Smooth muscle cell (in vitro differentiated cells): ENCODE measurements around the gene UMAD1. TPM values are rescaled to one million over a fixed set of nuclear protein-coding genes. Genes with fewer than 3 reads are reported as not detected.

Experiments used
- DNase-seq: peaks from one replicate; lab custom pipeline; 2025; ENCODE audit not compliant: unreplicated experiment; lab: John Stamatoyannopoulos, UW
- H2AFZ ChIP-seq: fragments of 200-600 bp; sonication (generic); 2 replicates; pipeline ENCODE4 v1.6.0; 2016; ENCODE audit warnings: antibody characterized with exemption, low read depth, mild to moderate bottlenecking
- H3F3A ChIP-seq: fragments of 200-600 bp; sonication (generic); 2 replicates; pipeline ENCODE4 v1.6.0; 2017; ENCODE audit warnings: antibody characterized with exemption, low read depth
- H3K27ac ChIP-seq: fragments of 200-600 bp; sonication (generic); 2 replicates; pipeline ENCODE4 v1.5.1; 2016; ENCODE audit warnings: low read depth, mild to moderate bottlenecking
- H3K27me3 ChIP-seq: fragments of 200-600 bp; sonication (generic); 2 replicates; pipeline ENCODE4 v1.6.1; 2016; ENCODE audit warnings: low read depth, mild to moderate bottlenecking
- H3K36me3 ChIP-seq: fragments of 200-600 bp; sonication (generic); 2 replicates; pipeline ENCODE4 v1.5.1; 2016; ENCODE audit warnings: low read depth
- H3K4me1 ChIP-seq: fragments of 200-600 bp; sonication (generic); 2 replicates; pipeline ENCODE4 v1.5.1; 2016; ENCODE audit warnings: low read depth
- H3K4me2 ChIP-seq: fragments of 200-600 bp; sonication (generic); 2 replicates; pipeline ENCODE4 v1.6.0; 2016; ENCODE audit warnings: mild to moderate bottlenecking
- H3K4me3 ChIP-seq: fragments of 200-600 bp; sonication (generic); 2 replicates; pipeline ENCODE4 v1.5.1; 2016; ENCODE audit warnings: mild to moderate bottlenecking
- H3K79me2 ChIP-seq: fragments of 200-600 bp; sonication (generic); 2 replicates; pipeline ENCODE4 v1.6.0; 2016; ENCODE audit warnings: low read depth, mild to moderate bottlenecking
- H3K9ac ChIP-seq: fragments of 200-600 bp; sonication (generic); 2 replicates; pipeline ENCODE4 v1.6.0; 2016; ENCODE audit warnings: low read depth
- H3K9me3 ChIP-seq: fragments of 200-600 bp; sonication (generic); replicated peaks from 2 replicates; pipeline ENCODE4 v1.5.1; 2016; ENCODE audit warnings: low read depth
- H4K20me1 ChIP-seq: fragments of 200-600 bp; sonication (generic); 2 replicates; pipeline ENCODE4 v1.6.0; 2016; ENCODE audit warnings: low read depth
- CTCF ChIP-seq: fragments of 200-600 bp; sonication (generic); IDR thresholded peaks from 2 replicates; pipeline ENCODE4 v1.5.1; 2017; ENCODE audit warnings: borderline replicate concordance, mild to moderate bottlenecking, antibody characterized with exemption; ENCODE audit not compliant: insufficient read depth, poor library complexity, severe bottlenecking
- WGBS: methylation state at CpG from one replicate; pipeline ENCODE4 v1.1.7; 2016; ENCODE audit warnings: low lambda C conversion rate; 5-methylcytosine and 5-hydroxymethylcytosine counted together
- polyA plus RNA-seq: library from polyadenylated mRNA; unstranded; fragments of >200 nt; fragmentation: Nextera tagmentation; extraction: Ambion mirVana; gene quantifications from 2 replicates; pipeline ENCODE4 v1.2.1, GENCODE V29; 2016
- total RNA-seq: library from RNA; depleted of rRNA; stranded (reverse); fragments of >200 nt; gene quantifications from 2 replicates; pipeline ENCODE4 v1.2.3, GENCODE V29; 2014

The UMAD1 gene
- total RNA-seq (23.0 and 24.3 TPM in 2 replicates), polyA plus RNA-seq (13.7 and 17.2 TPM in 2 replicates)

DNA sequence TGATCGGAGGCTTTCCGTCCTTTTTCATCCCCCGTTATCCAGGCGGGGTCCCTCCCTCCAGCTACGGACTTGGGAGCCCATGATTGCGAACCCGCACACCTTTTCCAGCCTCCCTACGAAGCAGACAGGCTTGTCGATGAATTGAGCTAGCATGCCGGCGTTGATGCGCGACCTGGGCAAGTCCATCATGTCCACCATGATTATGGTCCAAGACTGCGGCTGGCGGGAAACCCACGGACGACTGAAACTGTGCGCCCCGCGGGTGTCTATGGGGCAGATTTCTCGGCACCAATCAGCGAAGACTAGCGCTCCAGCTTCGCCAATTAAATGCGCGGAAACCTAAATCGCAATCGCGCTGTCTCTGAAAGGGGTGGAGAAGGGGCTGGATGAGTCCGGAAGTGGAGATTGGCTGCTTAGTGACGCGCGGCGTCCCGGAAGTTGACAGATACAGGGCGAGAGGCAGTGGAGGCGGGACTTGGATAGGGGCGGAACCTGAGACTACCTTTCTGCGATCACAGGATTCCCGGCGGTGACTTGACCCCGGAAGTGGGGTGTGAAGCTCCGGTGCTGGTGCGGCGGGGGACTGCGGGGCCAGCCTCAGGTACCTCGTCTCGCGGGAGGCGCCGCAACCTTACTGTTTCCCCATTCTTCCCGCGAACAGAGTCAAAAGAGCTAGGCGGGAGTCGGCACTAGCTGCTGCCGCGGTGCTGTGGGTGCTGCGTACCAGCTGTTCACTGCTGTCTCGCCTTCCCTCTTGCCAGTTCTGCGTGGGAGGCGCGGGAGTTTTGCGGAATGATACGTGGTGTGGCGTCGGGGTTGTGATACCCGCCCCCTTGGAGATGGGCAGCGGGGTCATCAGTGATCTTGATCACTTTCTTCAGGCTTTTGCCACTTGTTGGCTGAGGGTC is at the start of gene UMAD1:
UMAD1 (plus strand) TSS at position 532 of the 908 bp plus-strand sequence. CDS start 32,620 bp downstream, outside the sequence.
- Histone ChIP-seq H3K4me3 (peak within 1 kb of the TSS; percentile 67), H3K9me3 (no peaks in the 10 kb centered on the region), H3F3A (no peaks in the 10 kb centered on the region), H3K79me2 (peaks cover 38% of the 10 kb centered on the region), H3K4me2 (peak within 1 kb of the TSS; percentile 98), H3K27me3 (no peaks in the 10 kb centered on the region), H3K36me3 (no peaks in the 10 kb centered on the region), H3K4me1 (peaks cover 15% of the 10 kb centered on the region), H3K9ac (peak within 1 kb of the TSS; percentile 74), H3K27ac (peak within 1 kb of the TSS; percentile 66), H4K20me1 (no peaks in the 10 kb centered on the region), H2AFZ (peak within 1 kb of the TSS; percentile 97)
- WGBS: under 1% methylated on average over 68 of the region's 68 CpGs
- TF ChIP-seq CTCF: no peak
- DNase-seq: peak; percentile 73

DNA sequence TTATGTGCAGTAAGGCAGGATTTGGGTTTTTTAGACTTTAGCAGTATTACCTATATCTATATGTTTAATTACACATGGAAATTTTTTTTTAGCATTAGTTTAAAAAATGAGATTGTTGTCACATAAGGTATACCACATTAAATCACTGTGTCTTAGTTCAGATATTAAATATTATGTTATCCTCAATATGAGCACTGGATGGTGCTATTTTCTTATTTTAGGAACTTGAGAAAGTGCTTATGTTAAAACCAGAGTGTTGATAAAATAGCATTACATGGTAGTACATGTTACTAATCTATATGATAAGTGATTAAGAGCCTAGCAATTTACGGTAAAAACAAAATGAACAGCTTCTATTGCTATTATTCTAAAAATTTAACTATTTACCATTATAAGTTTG is 45.1 kb upstream of the UMAD1 start:
- peaks cover 11% of the 10 kb centered on the region for H3K36me3 ChIP-seq
- H2AFZ ChIP-seq: no peak overlapping the region
- WGBS: 75% methylated on average over 1 of the region's 1 CpG
- DNase-seq: no peak
- no peaks in the 10 kb centered on the region for H3K4me1 ChIP-seq
- no peak overlapping the region for H3K4me2 ChIP-seq
- H3K79me2 ChIP-seq: no peaks in the 10 kb centered on the region
- no peaks in the 10 kb centered on the region for H3F3A ChIP-seq
- H3K27me3 ChIP-seq: no peaks in the 10 kb centered on the region
- H3K27ac ChIP-seq: no peak overlapping the region
- H3K4me3 ChIP-seq: no peak overlapping the region
- H3K9me3 ChIP-seq: no peaks in the 10 kb centered on the region
- no peak overlapping the region for H3K9ac ChIP-seq
- TF ChIP-seq CTCF: peak; percentile 48
- no peaks in the 10 kb centered on the region for H4K20me1 ChIP-seq

- Histone ChIP-seq H3K4me3 (no peak overlapping the region), H3K9me3 (no peaks in the 10 kb centered on the region), H3K27me3 (no peaks in the 10 kb centered on the region), H2AFZ (no peak overlapping the region), H3K9ac (no peak overlapping the region), H4K20me1 (no peaks in the 10 kb centered on the region), H3K79me2 (no peaks in the 10 kb centered on the region), H3K36me3 (peaks cover 11% of the 10 kb centered on the region), H3K4me2 (no peak overlapping the region), H3F3A (no peaks in the 10 kb centered on the region), H3K27ac (no peak overlapping the region), H3K4me1 (no peaks in the 10 kb centered on the region)
- no peak for TF ChIP-seq CTCF
- WGBS: 97% methylated on average over 5 of the region's 5 CpGs
- DNase-seq: no peak
Measured at GRCh38 chr7:7596176-7596575, 44.4 kb upstream of the UMAD1 start.
